Tibial nerve (tissue), 4 donors: ENCODE results near the gene CDHR5. TPM values are rescaled to one million over a fixed set of nuclear protein-coding genes. Genes with fewer than 3 reads are reported as not detected.
"Not testable (repeated sequence)": the region's sequence is repeated elsewhere in the genome, so short reads cannot be mapped to it uniquely, and the experiment has no call there.

Source experiments
- DNase-seq, 2 donors: peaks; one replicate each; pipeline ENCODE4 v3.0.0-alpha.2; 2019; ENCODE audit warnings: low spot score in 2 of 2
- H3K27ac ChIP-seq, 4 donors: fragments of 200-600 bp; sonication (generic) in 3 of 4; one replicate each; pipeline ENCODE4 v1.5.1; 2017 to 2019; ENCODE audit warnings: mild to moderate bottlenecking in 1 of 4
- H3K27me3 ChIP-seq, 2 donors: fragments of 200-600 bp; sonication (generic) in 1 of 2; one replicate each; pipeline versions ENCODE4 v1.5.1 to v1.6.0; 2017 to 2019
- H3K36me3 ChIP-seq, 3 donors: fragments of 200-600 bp; sonication (generic); one replicate each; pipeline ENCODE4 v1.5.1; 2018 to 2019
- H3K4me1 ChIP-seq, 4 donors: fragments of 200-600 bp; sonication (generic) in 3 of 4; one replicate each; pipeline ENCODE4 v1.5.1; 2017 to 2019
- H3K4me3 ChIP-seq, 4 donors: fragments of 200-600 bp; sonication (generic) in 3 of 4; one replicate each; pipeline ENCODE4 v1.5.1; 2017 to 2019; ENCODE audit warnings: mild to moderate bottlenecking in 1 of 4, moderate library complexity in 1 of 4
- H3K9me3 ChIP-seq, 4 donors: fragments of 200-600 bp; sonication (generic) in 3 of 4; one replicate each; pipeline ENCODE4 v1.5.1; 2017 to 2019
- CTCF ChIP-seq, 5 experiments: fragments of 200-600 bp in 3 of 5; fragments of 450-650 bp in 2 of 5; sonication (generic) in 3 of 5; IDR thresholded peaks; one replicate each; pipeline ENCODE4 v1.5.1; 2016 to 2019; ENCODE audit warnings: antibody characterized with exemption in 5 of 5, mild to moderate bottlenecking in 3 of 5, moderate library complexity in 2 of 5
- EP300 ChIP-seq, 2 donors: sonication (generic); formaldehyde crosslinking; IDR thresholded peaks; one replicate each; pipeline ENCODE4 v1.6.1; 2017; ENCODE audit warnings: antibody characterized with exemption in 2 of 2, mild to moderate bottlenecking in 1 of 2
- POLR2A ChIP-seq, 2 donors: fragments of 450-650 bp; IDR thresholded peaks; one replicate each; pipeline ENCODE4 v1.6.1; 2017; ENCODE audit warnings: antibody characterized with exemption in 2 of 2, mild to moderate bottlenecking in 2 of 2, moderate library complexity in 2 of 2
- WGBS, 2 donors: methylation state at CpG; one replicate each; pipeline ENCODE4 v1.1.5; 2018; 5-methylcytosine and 5-hydroxymethylcytosine counted together
- total RNA-seq, 4 donors: library from RNA; depleted of rRNA; stranded (reverse); fragments of >200 nt; gene quantifications; one replicate each; pipeline ENCODE4 v1.1.0, GENCODE V29; 2016

CDHR5 gene
- total RNA-seq, 4 donors from 2014 or later, result not detected

- H3K27ac ChIP-seq, result no peak overlapping the region
- DNase-seq, result no peak
- no peak for TF ChIP-seq EP300 (IDR thresholded peaks at IDR 0.05)
- no peak for TF ChIP-seq POLR2A (IDR thresholded peaks at IDR 0.05)
- TF ChIP-seq CTCF (IDR thresholded peaks at IDR 0.05), result no peak
- H3K4me1 ChIP-seq, result peaks cover 0 to 4% (median 0%) of the 10 kb centered on the region in 4 donors
- H3K27me3 ChIP-seq, result no peaks in the 10 kb centered on the region
- 93% methylated on average over 16 of the region's 16 CpGs for WGBS, 2 donors
- no peak overlapping the region for H3K4me3 ChIP-seq
- H3K9me3 ChIP-seq, result no peaks in the 10 kb centered on the region
- peaks cover 0 to 79% (median 17%) of the 10 kb centered on the region in 3 donors for H3K36me3 ChIP-seq
These were observed 34.9 kb upstream of the CDHR5 start for GRCh38 chr11:659532-660085.

DNA sequence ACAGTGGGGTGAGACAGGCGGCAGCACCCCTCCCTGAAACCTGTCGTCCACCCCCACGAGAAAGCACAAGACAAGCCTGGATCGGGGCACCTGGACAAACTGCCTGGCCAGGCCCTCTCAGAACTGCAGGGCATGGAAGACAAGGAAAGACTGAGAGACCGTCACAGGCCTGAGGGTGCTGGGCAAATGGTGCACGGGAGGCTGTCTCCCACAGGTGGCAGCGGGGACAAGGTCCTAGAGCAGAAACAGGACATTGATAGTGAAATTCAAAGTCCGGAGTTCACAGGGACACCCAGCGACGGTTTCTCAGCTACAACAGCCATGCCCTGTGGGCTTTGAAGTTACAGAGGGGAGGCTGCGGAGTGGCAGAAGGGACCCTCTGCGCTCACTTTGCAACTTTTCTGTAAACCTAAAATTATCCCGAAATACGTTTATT, 33.0 kb upstream of the CDHR5 start:
- Histone ChIP-seq H3K27ac (peak overlapping the region in 1 of 4 donors; percentile 45), H3K9me3 (no peaks in the 10 kb centered on the region), H3K36me3 (peaks cover 0 to 85% (median 17%) of the 10 kb centered on the region in 3 donors), H3K4me3 (no peak overlapping the region), H3K4me1 (no peaks in the 10 kb centered on the region), H3K27me3 (no peaks in the 10 kb centered on the region)
- WGBS, 2 donors, result 88 to 92% methylated on average over 14 of the region's 14 CpGs
- TF ChIP-seq CTCF (IDR thresholded peaks at IDR 0.05), result no peak
- no peak for TF ChIP-seq EP300 (IDR thresholded peaks at IDR 0.05)
- no peak for TF ChIP-seq POLR2A (IDR thresholded peaks at IDR 0.05)
- no peak for DNase-seq

- Histone ChIP-seq H3K27me3 (no peaks in the 10 kb centered on the region), H3K4me3 (no peak overlapping the region), H3K9me3 (no peaks in the 10 kb centered on the region), H3K36me3 (peaks cover 0 to 85% (median 17%) of the 10 kb centered on the region in 3 donors), H3K4me1 (no peaks in the 10 kb centered on the region), H3K27ac (peak overlapping the region in 1 of 4 donors; percentile 45)
- TF ChIP-seq EP300 (IDR thresholded peaks at IDR 0.05) (no peak), CTCF (IDR thresholded peaks at IDR 0.05) (no peak)
- whole genome bisulfite sequencing, 2 donors, result 84 to 85% methylated on average over 7 of the region's 7 CpGs
- no peak for DNase-seq
These were observed 32.1 kb upstream of the CDHR5 start for GRCh38 chr11:656866-657265.

DNA sequence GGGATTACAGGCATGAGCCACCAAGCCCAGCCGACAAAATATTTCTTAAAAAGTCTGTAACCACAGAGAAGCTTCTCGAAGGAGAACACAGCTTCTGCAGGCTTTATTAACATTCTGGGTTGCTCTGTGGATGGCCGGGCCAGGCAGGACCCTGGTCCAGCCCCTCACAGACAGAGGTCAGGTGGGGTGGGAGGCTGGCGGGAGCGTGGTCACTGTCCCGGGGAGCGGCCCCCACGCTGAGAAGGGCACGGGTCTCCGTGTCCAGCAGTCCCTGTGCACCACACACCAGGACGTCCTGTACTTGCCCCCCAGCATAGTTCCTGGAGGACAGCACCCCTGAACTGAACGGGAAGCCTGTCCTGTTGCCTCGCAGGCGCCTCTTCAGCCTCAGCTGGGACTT, 31.7 kb upstream of the CDHR5 start:
- no peak overlapping the region for H3K4me3 ChIP-seq
- peaks cover 0 to 87% (median 17%) of the 10 kb centered on the region in 3 donors for H3K36me3 ChIP-seq
- no peak for TF ChIP-seq POLR2A (IDR thresholded peaks at IDR 0.05)
- TF ChIP-seq EP300 (IDR thresholded peaks at IDR 0.05), result no peak
- H3K27ac ChIP-seq, result no peak overlapping the region
- 88 to 91% methylated on average over 9 to 12 of the region's 14 CpGs for WGBS, 2 donors
- H3K9me3 ChIP-seq, result no peaks in the 10 kb centered on the region
- H3K4me1 ChIP-seq, result no peaks in the 10 kb centered on the region
- DNase-seq, result no peak
- no peaks in the 10 kb centered on the region for H3K27me3 ChIP-seq

GRCh38 chr11:655036-655726, 30.4 kb upstream of the CDHR5 start:
- 90 to 92% methylated on average over 30 of the region's 30 CpGs for WGBS, 2 donors
- H3K27me3 ChIP-seq, result no peaks in the 10 kb centered on the region
- TF ChIP-seq CTCF (IDR thresholded peaks at IDR 0.05) (no peak), POLR2A (IDR thresholded peaks at IDR 0.05) (no peak), EP300 (IDR thresholded peaks at IDR 0.05) (no peak)
- H3K4me1 ChIP-seq, result no peaks in the 10 kb centered on the region
- DNase-seq, result no peak
- no peak overlapping the region for H3K4me3 ChIP-seq
- peaks cover 0 to 86% (median 14%) of the 10 kb centered on the region in 3 donors for H3K36me3 ChIP-seq
- H3K27ac ChIP-seq, result no peak overlapping the region
- no peaks in the 10 kb centered on the region for H3K9me3 ChIP-seq

DNA sequence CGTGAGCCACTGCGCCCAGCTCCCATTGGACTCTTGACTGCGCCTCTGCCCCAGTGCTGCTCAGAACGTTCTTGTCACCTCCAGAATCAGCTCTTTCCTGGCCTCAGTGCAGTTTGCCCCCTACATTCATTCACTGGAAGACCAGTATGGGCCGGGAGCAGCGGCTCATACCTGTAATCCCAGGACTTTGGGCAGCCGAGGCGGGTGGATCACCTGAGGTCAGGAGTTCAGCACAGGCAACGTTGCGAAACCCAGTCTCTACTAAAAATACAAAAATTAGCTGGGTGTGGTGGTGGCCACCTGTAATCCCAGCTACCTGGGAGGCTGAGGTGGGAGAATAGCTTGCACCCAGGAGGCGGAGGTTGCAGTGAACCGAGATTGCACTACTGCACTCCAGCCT, 29.7 kb upstream of the CDHR5 start:
- 88 to 92% methylated on average over 12 of the region's 12 CpGs for WGBS, 2 donors
- H3K36me3 ChIP-seq, result peaks cover 0 to 79% (median 6%) of the 10 kb centered on the region in 3 donors

More for the DNA sequence above, 29.7 kb upstream of the CDHR5 start:
- not testable (repeated sequence) for H3K27me3 ChIP-seq, H3K27ac ChIP-seq, H3K4me1 ChIP-seq, H3K9me3 ChIP-seq, DNase-seq, H3K4me3 ChIP-seq
